Chondrocyte (in vitro differentiated cells): ENCODE results near the gene MAML2. TPM values are rescaled to one million over a fixed set of nuclear protein-coding genes. Genes with fewer than 3 reads are reported as not detected.

Experiments
- DNase-seq: peaks from one replicate; pipeline ENCODE4 v3.0.0; 2021; ENCODE audit warnings: mixed read lengths, low spot score
- H3K27ac Mint-ChIP-seq: one replicate; pipeline ENCODE4 v1.8.0; 2021; ENCODE audit warnings: mild to moderate bottlenecking, moderate library complexity, mixed read lengths; ENCODE audit not compliant: unreplicated experiment
- H3K27me3 Mint-ChIP-seq: 2 replicates; pipeline ENCODE4 v1.8.0; 2021; ENCODE audit warnings: low read depth, mixed read lengths
- H3K36me3 Mint-ChIP-seq: 2 replicates; pipeline ENCODE4 v1.8.0; 2021; ENCODE audit warnings: low read depth, mixed read lengths
- H3K4me1 Mint-ChIP-seq: 2 replicates; pipeline ENCODE4 v1.8.0; 2021; ENCODE audit warnings: low read depth, mild to moderate bottlenecking, mixed read lengths
- H3K4me3 Mint-ChIP-seq: one replicate; pipeline ENCODE4 v1.8.0; 2021; ENCODE audit warnings: mild to moderate bottlenecking, moderate library complexity, mixed read lengths; ENCODE audit not compliant: unreplicated experiment
- H3K9me3 Mint-ChIP-seq: 2 replicates; pipeline ENCODE4 v1.8.0; 2021; ENCODE audit warnings: low read depth, mixed read lengths
- microRNA-seq: library from miRNA; unstranded; fragments of <30 nt; microRNA quantifications from one replicate; pipeline ENCODE4 v1.2.0, GENCODE V29; 2020; ENCODE audit warnings: borderline number of aligned reads
- total RNA-seq: library from RNA; stranded (reverse); gene quantifications from 3 replicates; pipeline ENCODE4 v1.2.1, GENCODE V29; 2021
- TF ChIP-seq, protein P1 (sequence below): fragments of 200-600 bp; sonication (generic); IDR thresholded peaks from 2 replicates; pipeline ENCODE4 v1.5.0; 2021; ENCODE audit warnings: antibody characterized with exemption, mild to moderate bottlenecking, moderate library complexity

MAML2 gene
- total RNA-seq, 1 donor from 2014 or later, result 19.0 TPM

DNA sequence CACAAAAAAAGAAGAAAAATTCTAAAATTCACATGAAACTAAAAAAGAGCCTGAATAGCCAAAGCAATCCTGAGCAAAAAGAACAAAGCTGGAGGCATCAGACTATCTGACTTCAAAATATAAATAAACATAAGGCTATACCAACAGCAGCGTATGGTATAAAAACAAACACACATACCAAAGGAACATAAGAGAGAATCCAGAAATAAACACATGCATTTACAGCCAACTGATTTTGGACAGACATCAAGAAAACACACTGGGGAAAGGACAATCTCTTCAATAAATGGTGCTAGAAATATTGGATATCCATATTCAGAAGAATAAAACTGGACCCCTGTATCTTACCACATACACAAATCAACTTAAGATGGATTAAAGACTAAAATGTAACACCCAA lies 416.3 kb downstream of the MAML2 start:
- Mint-ChIP-seq H3K36me3 (peaks cover 5% of the 10 kb centered on the region), H3K27me3 (no peaks in the 10 kb centered on the region), H3K4me3 (no peak overlapping the region), H3K4me1 (peaks cover 30% of the 10 kb centered on the region), H3K27ac (no peak overlapping the region), H3K9me3 (peaks cover 9% of the 10 kb centered on the region)
- TF ChIP-seq, protein P1, sequence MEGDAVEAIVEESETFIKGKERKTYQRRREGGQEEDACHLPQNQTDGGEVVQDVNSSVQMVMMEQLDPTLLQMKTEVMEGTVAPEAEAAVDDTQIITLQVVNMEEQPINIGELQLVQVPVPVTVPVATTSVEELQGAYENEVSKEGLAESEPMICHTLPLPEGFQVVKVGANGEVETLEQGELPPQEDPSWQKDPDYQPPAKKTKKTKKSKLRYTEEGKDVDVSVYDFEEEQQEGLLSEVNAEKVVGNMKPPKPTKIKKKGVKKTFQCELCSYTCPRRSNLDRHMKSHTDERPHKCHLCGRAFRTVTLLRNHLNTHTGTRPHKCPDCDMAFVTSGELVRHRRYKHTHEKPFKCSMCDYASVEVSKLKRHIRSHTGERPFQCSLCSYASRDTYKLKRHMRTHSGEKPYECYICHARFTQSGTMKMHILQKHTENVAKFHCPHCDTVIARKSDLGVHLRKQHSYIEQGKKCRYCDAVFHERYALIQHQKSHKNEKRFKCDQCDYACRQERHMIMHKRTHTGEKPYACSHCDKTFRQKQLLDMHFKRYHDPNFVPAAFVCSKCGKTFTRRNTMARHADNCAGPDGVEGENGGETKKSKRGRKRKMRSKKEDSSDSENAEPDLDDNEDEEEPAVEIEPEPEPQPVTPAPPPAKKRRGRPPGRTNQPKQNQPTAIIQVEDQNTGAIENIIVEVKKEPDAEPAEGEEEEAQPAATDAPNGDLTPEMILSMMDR, result no peak
- DNase-seq, result no peak

Small RNA genes lying within 50 kb of the gene (microRNA-seq; reads per million reads assigned to microRNA genes)
- gene MIR1260B, result 1.7 reads per million

Other genes starting within 250 kb of the MAML2 start
- gene CCDC82, start 46.7 kb upstream of the MAML2 start, total RNA-seq, result 20.3 to 23.6 TPM (median 21.3 TPM) in 3 replicates
- gene JRKL, start 46.8 kb upstream of the MAML2 start, total RNA-seq, result 13.0 to 13.6 TPM (median 13.0 TPM) in 3 replicates